HG03175 (cell line): Measurements from ENCODE around the gene MBD3L2B.

ENCODE experiments used
- ATAC-seq: cut with Tn5 transposase; IDR thresholded peaks from one replicate; pipeline ENCODE4 v1.9.1; 2021; ENCODE audit warnings: mild to moderate bottlenecking, moderate library complexity; ENCODE audit not compliant: unreplicated experiment

MBD3L2B gene

GRCh38 chr19:7013678-7014077 is 7.6 kb downstream of the MBD3L2B start:
- no peak for ATAC-seq

DNA sequence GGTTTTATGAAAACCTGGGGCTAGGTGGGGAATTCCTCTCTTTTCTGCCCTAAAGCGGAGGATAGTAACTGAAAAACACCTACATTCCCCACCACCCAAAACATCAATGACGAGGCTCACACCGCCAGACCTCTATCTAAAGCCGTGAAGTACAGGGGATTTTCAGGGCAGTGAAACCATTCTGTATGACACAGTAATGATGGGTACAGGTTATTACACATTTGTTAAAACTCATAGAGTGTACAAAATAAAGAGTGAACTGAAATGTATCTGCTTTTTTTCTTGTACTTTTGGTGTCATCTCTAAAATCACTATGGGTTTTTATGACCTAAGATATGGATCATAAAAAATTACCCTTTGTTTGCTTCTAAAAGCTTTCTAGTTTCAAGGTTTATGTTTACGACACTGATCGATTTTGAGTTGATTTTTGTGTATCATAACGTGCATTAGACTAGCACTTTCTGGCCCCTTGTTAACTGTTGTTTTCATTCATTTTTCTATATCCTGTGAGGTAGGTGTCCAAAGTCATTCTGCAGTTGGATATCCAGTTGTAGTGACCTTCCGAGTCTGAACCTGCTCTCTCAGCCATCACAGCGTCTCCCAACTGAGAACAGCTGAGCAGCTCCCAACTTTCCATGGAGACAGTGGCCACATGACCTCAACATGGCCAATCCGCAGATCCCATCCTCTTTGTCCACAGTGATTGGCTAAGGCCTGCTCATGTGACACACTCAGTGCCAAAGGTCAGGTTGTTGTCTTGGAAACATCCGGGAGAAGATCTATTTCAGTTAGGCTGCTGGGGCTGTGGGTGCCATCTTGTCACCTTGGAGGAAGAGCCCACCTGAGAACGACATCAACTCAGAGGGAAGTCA is 10.3 kb downstream of the MBD3L2B start:
- ATAC-seq: no peak

DNA sequence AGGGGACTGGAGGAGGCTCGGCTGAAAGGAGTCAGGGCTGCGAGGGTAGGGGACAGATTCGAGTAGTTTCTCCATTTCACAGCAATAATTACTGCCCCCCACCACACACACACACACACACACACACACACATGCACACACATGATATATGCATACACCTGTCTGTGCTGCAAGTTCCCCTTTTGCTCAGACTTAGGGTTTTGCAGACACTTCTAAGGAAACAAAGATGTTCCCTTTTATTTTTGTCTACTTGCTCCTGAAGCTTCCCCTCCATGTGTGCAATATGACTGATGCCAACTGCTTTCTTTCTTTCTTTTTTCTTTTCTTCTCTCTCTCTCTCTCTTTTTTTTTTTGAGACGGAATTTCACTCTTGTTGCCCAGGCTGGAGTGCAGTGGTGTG is 13.4 kb downstream of the MBD3L2B start:
- no peak for ATAC-seq

- ATAC-seq: no peak
These were observed 15.0 kb downstream of the MBD3L2B start for GRCh38 chr19:7006135-7006704.

- ATAC-seq: no peak
These were observed 16.8 kb downstream of the MBD3L2B start for GRCh38 chr19:7004313-7004931.

DNA sequence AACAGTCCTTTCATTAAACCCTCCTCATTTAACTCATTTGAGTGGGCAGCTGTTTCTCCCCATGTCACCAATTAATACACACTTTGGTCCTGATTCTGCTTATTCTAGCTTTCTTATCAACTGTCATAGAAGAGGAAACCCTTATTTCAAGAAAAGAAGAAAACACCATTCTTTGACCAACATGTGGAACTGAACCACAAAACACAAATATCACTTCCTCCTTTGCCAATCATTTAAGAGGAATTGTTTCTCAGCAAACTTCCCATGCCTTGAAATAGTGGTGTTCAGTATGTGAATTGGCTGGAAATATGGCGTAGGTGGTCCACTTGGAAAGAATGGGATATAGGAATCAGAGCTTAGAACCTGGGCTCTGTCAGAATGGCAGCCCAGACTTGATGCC is 20.4 kb downstream of the MBD3L2B start:
- ATAC-seq: no peak

- ATAC-seq: no peak
These were observed 20.9 kb downstream of the MBD3L2B start for GRCh38 chr19:7000333-7000732.

DNA sequence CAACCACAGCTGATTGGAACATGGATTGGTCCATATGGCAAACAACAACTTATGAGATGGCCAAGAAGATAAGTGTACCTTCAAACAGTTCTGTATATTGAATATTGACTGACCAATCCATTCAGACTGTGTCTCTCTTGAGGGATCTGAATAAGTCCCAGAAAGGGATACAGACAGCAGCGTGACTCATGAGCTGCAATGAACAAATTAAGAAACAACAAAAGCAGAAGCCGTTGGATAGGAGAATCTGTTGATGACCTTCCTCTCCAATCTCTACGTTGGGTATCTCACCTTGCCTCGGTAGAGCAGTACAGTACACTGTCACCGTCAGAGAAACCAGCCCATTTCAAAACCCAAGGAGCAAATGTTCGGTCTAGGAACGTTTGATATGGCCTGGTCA is 21.3 kb downstream of the MBD3L2B start:
- ATAC-seq: no peak

DNA sequence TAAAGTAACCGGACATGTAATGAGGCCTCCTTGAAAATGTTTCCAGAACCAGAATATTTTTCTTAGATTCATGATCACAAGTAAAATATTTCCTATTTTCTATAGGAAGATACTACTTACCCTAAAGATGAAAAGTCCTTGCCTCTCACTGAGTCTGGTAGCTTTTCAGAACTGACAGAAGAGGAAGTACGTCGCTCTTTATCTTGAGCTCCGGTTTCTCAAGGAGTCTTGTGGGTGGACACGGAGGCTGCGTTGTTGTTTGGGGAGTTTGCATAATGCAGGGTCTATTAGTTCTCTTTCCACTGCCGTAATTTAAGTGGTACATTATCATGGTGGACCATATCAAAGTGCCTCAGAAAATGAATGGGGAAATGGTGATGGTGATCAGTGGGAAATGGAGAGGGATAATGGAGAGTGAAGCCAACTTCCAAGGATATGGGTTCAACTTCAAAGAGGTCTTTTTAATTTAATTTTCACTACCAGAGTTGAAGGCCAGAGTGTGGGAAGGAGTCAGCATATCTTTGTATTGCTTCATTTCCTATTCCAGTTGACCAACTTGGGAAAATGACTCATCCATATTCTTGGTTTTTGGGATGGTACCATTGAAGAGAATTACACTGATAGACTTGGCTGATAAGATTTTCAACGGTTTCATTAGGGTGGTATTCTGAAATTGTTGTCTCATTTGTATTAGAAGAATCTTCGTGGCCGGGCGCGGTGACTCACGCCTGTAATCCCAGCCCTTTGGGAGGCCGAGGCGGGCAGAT is 23.4 kb downstream of the MBD3L2B start:
- no peak for ATAC-seq

- ATAC-seq: no peak
These were observed 24.4 kb downstream of the MBD3L2B start for GRCh38 chr19:6996810-6997209.

- no peak for ATAC-seq
These were observed 26.2 kb downstream of the MBD3L2B start for GRCh38 chr19:6995054-6995453.

- no peak for ATAC-seq
These were observed 33.0 kb downstream of the MBD3L2B start for GRCh38 chr19:6988257-6988656.

- ATAC-seq: no peak
These were observed 33.4 kb downstream of the MBD3L2B start for GRCh38 chr19:6987850-6988249.

- no peak for ATAC-seq
These were observed 37.8 kb downstream of the MBD3L2B start for GRCh38 chr19:6983448-6983847.

GRCh38 chr19:6979399-6979798 is 41.8 kb downstream of the MBD3L2B start:
- ATAC-seq: no peak

- no peak for ATAC-seq
These were observed 45.0 kb downstream of the MBD3L2B start for GRCh38 chr19:6976197-6976596.

DNA sequence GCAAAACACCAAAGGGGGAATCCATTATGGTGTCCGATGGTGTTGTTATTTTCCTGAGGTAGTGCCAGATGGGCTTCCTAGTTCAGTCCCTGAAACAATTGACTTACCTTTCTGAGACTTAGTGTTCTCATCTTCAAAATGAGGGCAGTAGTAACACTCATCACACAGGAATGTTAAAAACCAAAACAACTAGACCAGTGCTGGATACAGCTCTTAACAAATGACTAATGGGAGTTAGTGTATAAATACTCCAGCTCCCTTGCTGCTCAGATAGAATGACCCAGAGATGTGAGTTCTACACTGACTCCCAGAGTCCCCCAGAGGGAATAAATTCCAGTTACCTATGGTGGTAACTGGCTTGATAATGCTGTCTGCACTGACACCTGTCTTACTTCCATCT is 49.9 kb downstream of the MBD3L2B start:
- no peak for ATAC-seq

GRCh38 chr19:6970443-6970842 is 50.8 kb downstream of the MBD3L2B start:
- ATAC-seq: no peak

DNA sequence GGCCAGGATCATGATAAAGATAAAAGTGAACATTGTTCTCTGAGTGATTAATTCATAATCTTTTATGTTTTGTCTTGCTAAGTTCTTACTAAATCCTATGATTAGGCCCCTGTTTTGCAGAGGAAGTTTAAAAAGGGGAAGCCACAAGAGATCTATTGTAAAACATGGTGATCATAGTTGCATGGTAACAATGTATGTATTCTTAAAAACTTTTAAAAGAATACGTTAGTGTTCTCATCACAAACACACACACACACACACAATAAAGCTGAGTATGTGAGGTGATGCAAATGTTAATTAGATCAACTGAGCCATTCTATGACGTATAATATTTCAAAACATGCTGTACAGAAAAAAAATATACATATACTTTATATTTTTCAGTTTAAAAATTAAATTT is 51.2 kb downstream of the MBD3L2B start:
- ATAC-seq: no peak

DNA sequence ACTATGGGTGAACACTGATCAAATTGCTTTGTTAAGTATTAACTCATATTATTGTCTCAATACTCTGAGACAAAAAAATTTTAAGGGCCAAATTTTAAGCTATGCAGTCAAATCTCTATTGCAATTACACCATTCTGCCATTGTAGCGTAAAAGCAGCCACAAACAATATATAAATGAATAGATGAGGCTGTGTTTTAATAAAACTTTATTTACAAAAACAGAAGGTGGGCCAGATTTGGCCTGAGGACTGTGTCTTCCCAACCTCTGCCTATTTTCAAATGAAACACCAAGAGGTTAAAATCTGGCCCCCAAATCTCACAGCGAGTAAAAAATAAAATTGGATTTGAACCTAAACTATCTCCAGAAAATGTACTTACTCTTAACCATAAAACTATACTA is 51.7 kb downstream of the MBD3L2B start:
- ATAC-seq: no peak
